ENCODE results near the gene FAM163B.

FAM163B gene

GRCh38 chr9:133609311-133610098, at the start of gene FAM163B:
TSS of gene FAM163B (minus strand) at chr9:133609389. CDS start at chr9:133580223, 29,166 bp downstream.
- peak; percentile 11 for DNase-seq

- DNase-seq: no peak
These were observed 48.0 kb upstream of the FAM163B start for GRCh38 chr9:133657120-133657661.

- DNase-seq: peak; percentile 48
These were observed 47.3 kb upstream of the FAM163B start for GRCh38 chr9:133656211-133657119.

GRCh38 chr9:133655701-133656100, 46.5 kb upstream of the FAM163B start:
- DNase-seq: no peak

GRCh38 chr9:133654736-133655657, 45.8 kb upstream of the FAM163B start:
- DNase-seq: no peak

- DNase-seq: no peak
These were observed 44.4 kb upstream of the FAM163B start for GRCh38 chr9:133653638-133654037.

GRCh38 chr9:133650026-133650425, 40.8 kb upstream of the FAM163B start:
- no peak for DNase-seq

GRCh38 chr9:133649194-133649593, 40.0 kb upstream of the FAM163B start:
- DNase-seq: no peak

GRCh38 chr9:133647765-133648469, 38.7 kb upstream of the FAM163B start:
- no peak for DNase-seq

GRCh38 chr9:133647148-133647547, 38.0 kb upstream of the FAM163B start:
- no peak for DNase-seq

GRCh38 chr9:133645021-133645765, 36.0 kb upstream of the FAM163B start:
- no peak for DNase-seq

- DNase-seq: no peak
These were observed 35.0 kb upstream of the FAM163B start for GRCh38 chr9:133643978-133644760.

GRCh38 chr9:133643362-133643755, 34.2 kb upstream of the FAM163B start:
- DNase-seq: no peak

- no peak for DNase-seq
These were observed 33.6 kb upstream of the FAM163B start for GRCh38 chr9:133642708-133643361.

- DNase-seq: no peak
These were observed 32.8 kb upstream of the FAM163B start for GRCh38 chr9:133641861-133642595.

- DNase-seq: no peak
These were observed 32.1 kb upstream of the FAM163B start for GRCh38 chr9:133641396-133641655.

- DNase-seq: no peak
These were observed 31.6 kb upstream of the FAM163B start for GRCh38 chr9:133640580-133641395.

GRCh38 chr9:133640160-133640559, 31.0 kb upstream of the FAM163B start:
- DNase-seq: no peak

Data from CD4-positive, alpha-beta T cell treated with Interleukin-12 subunit alpha and Interleukin-12 subunit beta, for 1 hour (primary cell).